GM04504 (cell line): ENCODE measurements around the gene HDHD5.

ENCODE experiments used
- DNase-seq: peaks from one replicate; pipeline ENCODE4 v3.0.0-alpha.2; 2012; ENCODE audit warnings: low read depth

The HDHD5 gene

DNA sequence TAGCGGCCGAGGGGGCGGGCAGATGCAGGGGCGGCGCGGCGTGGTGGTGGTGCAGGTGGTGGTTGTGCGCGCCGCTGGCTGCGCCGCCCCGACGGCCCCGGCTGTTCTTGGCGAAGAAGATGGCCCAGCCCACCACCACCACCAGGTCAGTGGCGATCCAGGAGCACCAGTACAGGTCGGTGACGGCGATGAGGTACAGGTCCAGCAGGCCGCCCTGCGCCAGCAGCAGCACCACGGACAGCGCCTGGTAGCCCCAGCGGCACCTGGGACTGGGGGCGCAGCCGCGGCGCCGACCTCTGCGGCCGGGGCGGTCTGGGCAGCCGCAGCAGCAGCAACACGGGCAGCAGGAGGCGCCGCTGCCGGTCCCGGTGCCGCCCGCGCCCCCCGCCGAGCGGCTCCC lies 38.8 kb downstream of the HDHD5 start:
- DNase-seq = no peak

DNA sequence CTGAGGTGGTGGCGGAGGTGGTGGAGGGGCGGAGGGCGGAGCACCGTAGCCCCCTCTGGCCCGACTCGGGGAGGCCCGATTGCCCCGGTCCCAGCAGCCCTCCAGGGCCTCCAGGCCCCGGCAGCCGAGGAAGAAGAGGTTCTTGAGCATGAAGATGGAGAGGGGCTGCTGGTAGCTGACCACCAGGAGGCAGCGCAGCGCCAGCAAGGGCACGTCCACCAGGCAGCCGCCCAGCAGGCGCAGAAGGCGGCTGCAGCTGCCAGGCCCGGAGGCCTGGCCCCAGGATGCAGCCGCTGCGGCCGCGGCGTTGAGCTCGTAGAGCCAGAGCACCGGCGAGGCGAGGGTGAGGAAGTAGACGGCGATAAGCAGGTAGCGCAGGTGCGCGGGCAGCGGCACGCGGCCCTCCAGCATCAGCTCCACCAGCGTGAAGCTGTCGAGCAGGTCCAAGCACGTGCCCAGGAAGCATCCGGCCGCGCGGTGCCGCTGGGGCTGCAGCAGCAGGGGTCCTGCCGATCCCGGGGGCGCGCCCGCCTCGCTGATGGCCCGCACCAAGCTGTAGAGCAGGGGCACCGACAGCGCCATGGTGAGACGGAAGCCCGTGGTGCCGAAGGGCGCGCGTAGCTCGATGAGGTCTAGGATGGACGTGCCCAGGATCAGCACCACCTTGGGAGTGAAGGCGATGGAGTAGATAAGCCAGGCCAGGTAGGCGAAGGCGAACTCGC lies 39.4 kb downstream of the HDHD5 start:
- DNase-seq = no peak

DNA sequence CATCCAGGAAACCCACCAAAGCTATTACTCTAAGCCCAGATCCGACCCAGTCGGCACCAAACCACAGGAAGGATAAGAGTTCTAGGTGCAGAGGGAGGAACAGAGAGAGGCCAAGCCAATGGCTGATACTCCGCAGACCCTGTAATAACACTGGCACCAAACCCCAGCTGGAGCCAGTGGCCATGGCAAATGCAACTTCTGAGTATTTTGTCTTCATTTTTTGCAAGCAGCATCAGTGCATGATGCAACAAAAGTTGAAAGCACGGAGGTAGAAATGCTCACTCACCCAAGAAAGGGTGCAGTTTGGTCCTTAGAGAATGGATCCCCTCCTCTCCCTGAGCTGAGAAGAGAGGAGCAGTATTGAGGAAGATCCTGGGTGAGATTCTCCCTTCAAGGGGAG lies 40.7 kb downstream of the HDHD5 start:
- no peak for DNase-seq

DNA sequence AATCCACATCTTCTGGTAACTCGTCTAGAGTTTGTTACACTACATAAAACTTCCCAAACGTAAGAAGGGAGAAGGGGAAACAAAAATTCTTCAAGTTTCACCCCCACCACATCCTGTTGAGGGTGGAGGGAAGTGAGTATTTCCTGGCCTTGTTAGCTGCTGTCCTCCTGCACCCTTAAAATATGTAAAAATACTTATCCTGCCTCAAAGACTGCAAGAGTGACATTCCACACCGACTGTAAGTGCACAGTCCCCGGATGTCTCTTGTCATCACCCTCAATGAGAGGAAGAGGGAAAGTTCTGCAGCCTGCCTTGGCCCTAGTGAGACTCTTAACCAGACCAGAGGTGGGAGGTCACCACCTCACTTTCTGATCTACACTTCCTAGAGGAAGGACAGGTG lies 41.2 kb downstream of the HDHD5 start:
- no peak for DNase-seq

DNA sequence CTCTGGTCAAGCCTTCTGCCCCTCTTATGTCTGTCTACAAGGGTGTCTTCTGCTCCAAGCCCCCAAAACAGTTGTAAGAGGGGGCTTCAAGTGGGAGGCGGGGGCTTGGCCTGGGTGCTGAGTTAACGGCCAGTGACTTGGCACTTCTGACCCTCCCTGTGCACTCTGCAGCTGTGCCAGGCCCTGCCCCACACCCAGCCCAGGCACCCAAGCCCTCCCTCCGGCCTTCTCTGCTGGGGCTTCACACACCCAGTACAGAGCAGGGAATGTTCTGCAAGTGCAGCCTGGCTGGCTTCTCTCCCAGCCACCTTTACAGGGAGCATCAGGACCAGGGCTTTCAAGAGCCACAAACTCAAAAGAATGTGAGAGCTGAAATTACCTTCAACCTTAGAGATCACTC lies 41.7 kb downstream of the HDHD5 start:
- DNase-seq = no peak

DNA sequence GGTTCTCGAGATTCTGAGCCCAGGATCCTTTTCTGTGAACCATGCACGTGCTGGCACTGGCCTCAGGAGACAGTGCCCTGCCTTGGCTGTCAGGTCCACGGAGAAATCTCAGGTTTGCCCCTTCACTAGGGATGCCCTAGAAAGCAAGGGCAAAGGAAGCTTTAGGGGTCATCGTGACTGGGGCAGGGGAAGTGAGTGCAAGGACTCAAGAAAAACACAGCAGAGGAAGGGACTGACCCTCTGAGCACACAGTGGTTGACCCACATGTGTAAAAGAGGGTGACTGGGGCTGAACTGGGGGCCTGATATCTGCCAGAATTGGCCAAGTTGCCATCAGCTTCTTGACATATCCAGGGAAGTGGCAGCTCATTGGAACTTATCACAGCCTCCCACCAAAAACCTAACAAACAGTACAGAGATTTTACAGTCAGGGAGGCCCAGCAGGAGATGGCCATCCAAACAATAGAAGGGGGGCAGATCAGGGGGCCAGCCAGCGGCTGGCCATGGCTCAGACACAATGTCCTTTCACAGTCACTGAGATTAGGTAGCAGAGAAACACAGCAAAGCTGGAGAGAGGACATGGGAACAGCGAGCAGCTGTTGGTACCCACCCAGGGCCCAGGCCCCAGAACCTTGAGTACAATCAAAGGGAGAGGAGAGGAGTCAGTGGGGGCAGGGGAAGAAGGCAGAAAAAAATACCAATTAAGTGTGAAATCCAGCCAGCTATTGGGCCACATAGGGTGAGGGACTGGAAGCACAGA lies 42.3 kb downstream of the HDHD5 start:
- DNase-seq = no peak

DNA sequence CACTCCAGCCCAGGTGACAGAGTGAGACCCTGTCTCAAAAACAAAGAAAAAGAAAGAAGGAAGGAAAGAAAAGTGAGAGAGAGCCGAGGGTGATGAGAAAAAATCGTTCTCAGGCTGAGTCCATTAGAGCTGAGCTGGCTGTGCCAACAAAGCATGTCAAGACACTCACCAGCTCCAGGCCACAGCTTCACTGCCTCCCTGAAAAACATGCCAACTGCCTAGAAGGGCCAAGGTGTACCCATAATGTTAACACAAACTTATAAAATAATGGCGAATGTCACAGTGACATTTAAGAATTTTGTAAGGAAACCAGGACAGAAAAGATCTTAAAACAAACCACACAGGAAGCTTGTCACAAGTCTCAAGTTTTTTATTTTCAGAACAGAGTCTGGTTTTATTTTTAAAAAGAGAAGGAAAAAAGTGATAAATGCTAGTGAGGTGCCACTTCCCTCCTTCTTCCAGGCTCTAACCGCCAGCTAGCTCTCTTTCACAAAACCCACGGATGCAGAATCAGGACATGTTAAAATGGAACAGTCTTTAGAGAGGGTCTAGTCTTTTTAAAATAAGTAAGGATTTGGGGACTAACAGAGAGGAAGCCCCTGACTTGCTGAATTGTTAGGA lies 43.0 kb downstream of the HDHD5 start:
- DNase-seq = no peak

DNA sequence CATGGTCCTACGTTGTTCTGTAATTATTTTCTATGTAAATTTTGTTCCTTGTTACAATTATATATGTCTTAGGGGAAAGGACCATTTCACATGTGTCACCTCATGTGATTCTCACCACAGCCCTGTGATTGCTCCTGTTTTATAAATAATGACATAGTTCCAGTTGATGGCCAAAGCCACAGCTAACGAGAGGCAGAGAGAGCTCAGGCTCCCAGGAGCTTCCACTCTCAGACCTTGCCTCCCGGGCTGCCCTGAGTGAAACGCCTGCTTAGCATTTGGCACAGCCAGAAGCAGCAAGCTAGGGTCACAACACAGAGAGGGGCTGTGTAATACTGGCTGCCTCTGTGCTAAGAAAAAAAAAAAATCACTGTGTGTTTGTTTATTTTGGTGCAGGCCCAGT lies 43.8 kb downstream of the HDHD5 start:
- no peak for DNase-seq

DNA sequence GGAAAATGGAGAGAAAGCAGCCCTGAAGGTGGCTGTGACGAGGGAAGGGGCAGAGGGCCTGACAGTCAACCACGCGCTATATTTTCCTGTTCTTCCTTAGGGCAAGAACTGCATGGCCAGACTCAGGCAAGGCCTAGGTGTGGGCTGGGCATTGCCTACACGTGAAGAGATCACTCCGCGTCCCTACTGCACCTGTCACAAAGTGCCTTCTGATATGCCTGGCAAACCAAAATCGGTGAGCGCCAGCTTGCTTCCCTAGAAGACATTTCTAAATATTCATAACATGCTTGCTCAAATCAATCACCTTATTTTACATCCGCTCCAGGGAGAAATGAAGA lies 44.2 kb downstream of the HDHD5 start:
- DNase-seq = no peak

DNA sequence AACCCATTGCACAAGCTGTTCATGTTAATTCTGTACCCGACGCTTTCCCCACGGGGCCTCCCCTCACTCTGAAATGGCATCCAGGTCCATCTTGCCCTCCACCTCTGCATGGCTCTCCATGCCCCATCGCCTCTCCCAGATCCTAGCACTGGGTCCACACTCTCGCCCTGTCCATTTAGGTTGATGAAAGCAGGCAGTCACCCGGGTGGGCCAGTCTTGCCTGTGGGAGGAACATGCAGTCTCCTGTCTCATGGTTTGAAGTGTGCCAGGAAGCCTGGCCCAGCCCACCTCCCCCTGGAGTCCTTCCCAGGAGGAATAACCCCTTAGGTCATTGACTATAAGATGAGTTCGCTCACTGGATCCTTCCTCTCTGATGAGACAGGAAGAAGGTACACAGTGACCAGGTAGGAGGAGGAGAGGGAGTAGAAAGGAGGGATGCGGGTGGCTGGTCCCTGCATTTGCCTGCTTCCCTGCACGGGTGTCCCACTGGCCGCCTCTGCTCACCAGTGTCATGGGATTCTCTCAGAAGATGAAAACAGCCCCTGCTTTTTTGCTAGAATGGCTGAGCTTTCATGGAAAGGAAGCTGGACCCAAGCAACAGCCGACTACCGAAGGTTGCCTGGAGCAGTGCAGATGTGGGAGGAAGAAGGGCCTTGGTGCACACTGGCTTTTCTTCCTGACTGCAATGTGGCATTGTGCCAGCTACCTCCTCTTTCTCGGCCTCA lies 44.7 kb downstream of the HDHD5 start:
- no peak for DNase-seq

DNA sequence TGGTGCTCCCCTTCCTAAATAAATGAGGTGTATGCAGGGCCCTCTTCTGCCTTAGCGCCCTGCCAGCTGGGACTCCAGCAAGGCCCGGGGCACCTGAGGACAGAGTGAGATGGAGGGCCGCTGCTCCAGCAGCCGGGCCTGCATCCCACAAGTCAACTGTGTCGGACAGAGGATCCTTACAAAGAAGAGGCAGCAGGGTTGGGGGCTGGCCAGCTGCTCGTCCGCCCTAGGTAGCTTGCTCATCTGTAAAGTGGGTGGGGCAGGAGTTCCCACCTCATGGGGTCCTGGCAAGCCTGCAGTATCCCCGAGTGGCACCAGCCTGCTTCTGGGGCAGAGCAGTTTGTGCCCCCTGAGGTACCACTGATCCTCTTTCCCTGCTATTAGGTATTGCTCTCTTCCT lies 45.5 kb downstream of the HDHD5 start:
- DNase-seq = no peak

DNA sequence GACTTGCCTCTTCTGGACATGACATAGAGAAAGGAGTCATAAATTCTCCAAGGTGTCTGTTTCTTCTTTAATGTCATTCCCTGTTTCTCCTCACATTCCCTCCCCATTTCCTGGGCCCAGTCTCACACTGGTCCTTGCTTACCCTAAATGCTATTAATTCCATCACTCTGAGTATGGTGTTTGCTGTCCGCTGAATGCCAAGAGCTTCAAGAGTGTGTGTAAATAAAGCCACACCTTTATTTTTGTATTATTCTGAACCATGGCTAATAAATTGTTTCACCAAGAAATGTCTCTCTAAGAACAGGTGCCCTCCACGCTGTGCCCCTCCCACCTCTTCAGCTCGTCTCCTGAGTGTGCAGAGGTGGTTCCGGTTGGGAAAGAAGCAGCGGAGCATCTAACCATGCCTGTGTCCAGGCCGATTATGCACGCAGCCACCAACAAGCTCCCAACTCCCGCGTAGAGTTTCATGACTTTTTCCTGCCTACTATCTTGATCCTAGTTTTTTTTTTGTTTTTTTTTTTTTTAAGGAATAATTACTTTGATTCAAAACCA lies 46.5 kb downstream of the HDHD5 start:
- DNase-seq = no peak

DNA sequence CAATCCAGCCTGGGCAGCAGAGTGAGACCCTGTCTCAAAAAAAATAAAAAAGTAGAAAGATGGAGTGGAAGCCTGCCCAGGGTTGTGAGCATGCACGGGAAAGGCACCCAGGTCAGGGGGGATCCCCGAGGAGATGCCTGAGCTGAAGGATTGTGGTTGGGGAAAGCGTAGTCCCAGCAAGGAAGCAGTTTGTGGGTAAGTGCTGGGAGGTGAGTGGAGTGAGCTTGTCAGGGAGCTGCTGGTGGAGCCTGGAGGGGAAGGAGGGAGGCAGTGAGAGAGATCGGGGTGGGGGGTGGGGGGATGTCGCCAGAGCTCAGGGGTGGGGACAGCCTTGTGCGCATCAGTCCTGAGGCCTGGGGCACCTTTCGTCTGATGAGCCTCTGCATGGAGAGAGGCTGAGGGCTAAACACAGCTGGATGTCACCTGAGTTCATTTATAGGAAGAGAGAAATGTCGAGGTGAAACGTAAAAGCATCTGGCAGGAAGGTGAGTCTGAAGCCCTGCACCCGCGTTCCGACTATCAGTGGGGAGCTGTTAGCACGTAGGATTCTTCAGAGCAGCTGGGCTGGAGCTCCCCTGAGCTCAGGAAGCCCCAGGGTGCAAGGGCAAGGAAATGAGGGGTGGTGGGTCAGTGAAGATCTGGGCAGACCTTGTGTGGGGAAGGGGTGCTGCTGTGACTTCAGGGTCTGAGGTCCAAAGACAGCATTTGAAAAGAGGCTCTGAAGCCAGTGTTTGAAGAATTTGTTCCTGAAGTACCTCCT lies 48.1 kb downstream of the HDHD5 start:
- DNase-seq = no peak

DNA sequence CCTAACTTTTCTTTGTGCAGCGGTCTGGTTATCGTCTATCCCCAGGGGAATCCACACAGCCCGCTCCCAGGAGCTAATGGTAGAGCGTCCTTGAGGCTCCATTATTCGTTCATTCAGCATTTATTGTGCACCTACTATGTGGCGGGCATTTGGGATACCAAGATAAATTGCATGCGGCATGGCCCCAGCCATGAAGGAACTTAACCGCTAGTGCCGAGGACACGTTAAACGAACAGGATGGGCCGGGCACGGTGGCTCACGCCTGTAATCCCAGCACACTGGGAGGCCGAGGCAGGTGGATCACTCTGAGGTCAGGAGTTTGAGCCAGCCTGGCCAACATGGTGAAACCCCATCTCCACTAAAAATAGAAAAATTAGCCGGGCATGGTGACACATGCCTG lies 49.1 kb downstream of the HDHD5 start:
- no peak for DNase-seq

DNA sequence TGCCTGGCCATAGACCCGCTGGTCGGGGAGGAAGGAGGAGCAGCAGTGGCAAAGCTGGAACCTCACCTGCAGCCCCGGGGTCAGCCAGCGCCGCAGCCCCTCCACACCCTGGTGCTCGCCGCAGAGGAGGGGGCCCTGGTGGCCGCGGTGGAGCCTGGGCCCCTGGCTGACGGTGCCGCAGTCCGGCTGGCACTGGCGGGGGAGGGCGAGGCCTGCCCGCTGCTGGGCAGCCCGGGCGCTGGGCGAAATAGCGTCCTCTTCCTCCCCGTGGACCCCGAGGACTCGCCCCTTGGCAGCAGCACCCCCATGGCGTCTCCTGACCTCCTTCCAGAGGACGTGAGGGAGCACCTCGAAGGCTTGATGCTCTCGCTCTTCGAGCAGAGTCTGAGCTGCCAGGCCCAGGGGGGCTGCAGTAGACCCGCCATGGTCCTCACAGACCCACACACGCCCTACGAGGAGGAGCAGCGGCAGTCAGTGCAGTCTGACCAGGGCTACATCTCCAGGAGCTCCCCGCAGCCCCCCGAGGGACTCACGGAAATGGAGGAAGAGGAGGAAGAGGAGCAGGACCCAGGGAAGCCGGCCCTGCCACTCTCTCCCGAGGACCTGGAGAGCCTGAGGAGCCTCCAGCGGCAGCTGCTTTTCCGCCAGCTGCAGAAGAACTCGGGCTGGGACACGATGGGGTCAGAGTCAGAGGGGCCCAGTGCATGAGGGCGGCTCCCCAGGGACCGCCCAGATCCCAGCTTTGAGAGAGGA lies 49.8 kb downstream of the HDHD5 start:
- DNase-seq = no peak

DNA sequence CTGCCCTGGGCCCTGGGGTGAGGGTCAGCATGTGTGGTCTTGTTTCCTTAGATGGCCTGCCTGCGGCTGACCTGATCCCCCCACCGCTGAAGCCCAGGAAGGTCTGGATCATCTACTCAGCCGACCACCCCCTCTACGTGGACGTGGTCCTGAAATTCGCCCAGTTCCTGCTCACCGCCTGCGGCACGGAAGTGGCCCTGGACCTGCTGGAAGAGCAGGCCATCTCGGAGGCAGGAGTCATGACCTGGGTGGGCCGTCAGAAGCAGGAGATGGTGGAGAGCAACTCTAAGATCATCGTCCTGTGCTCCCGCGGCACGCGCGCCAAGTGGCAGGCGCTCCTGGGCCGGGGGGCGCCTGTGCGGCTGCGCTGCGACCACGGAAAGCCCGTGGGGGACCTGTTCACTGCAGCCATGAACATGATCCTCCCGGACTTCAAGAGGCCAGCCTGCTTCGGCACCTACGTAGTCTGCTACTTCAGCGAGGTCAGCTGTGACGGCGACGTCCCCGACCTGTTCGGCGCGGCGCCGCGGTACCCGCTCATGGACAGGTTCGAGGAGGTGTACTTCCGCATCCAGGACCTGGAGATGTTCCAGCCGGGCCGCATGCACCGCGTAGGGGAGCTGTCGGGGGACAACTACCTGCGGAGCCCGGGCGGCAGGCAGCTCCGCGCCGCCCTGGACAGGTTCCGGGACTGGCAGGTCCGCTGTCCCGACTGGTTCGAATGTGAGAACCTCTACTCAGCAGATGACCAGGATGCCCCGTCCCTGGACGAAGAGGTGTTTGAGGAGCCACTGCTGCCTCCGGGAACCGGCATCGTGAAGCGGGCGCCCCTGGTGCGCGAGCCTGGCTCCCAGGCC lies 50.6 kb downstream of the HDHD5 start:
- no peak for DNase-seq

DNA sequence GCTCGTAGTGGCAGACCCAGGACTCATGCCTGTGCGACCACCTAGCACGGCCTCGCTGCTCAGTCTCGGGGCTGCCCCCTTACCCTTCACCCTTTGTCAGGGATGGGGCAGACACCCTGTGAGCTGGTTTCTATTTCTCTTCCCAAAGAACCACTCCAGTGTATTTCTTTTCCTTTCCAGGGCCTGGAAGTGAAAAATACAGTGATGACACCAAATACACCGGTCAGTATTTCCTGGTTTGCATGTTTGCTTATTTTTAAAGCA lies 51.6 kb downstream of the HDHD5 start:
- no peak for DNase-seq

DNA sequence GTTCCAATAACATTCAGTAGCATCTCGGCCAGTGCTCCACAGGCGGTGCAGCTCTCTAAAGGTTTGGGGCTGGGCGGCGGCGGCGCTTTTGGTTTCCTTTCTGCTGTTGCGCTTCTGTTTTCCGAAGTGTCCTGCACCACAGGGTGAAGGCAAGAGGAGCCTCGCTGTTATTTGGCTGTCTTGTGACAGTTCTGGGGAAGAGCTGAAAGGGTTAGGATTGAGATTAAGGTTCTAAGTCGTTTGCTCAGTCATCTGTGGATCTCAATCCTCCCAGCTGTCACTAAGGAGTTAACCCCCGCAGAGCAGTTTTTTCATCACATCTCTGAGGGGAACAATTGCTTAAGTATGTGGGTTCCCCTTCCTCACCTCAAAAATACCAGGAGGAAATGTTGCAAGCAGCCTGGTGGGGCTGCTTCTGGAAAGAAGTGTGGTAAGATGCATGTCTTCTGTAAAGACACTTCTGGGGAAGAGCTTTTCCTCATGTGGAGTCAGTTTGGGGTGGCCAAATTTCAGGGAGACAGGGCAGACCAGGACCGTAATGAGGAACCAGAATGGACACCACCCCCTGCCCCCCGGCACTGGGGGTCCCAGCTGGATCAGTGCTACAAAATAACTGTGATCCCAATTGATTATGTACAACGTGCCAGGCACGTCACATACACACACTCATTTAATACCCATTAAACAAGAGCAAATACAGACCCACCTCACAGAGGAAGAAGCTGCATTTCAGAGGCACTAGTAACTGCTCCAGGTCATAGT lies 52.1 kb downstream of the HDHD5 start:
- no peak for DNase-seq

DNA sequence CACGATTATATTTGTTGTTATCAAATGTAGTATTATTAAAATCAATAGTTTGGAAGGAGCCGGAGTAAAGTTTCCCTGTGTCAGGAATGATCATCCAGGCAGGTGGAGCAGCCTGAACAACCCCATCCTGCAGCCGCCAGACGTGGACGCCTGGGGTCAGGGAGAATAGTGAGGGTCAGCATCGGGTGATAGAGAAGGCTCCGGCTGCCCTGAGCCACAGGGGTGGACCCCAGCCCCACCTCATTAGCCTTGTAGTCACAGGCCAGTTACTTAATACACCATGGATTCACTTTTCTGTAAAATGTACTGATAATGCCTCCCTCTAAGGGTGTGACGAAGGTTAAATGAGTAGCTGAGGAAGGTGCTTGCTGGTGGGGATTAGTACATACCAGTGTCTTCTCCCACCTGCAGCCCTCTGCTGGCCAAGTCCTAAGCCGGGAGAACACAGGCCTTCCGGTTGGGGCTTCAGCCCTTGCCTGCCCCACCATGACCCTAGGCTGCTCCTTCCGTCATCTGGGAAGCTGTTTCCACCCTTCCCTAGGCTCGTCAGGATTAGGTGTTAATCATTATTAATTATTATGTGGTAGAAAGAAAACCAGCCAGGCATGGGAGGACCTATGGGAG lies 52.8 kb downstream of the HDHD5 start:
- no peak for DNase-seq
